ENCODE data around the gene IQCN. TPM values are rescaled to one million over a fixed set of nuclear protein-coding genes. Genes with fewer than 3 reads are reported as not detected.

The IQCN gene
- total RNA-seq, 2 donors from 2014 or later: 4.3 to 6.1 TPM

GRCh38 chr19:18290302-18291018, 16.2 kb upstream of the IQCN start:
- ATAC-seq (no peak), DNase-seq (peak in 1 of 2 donors; percentile 62)
- intact Hi-C loops (cut with DNase I, micrococcal nuclease): no loop called here

DNA sequence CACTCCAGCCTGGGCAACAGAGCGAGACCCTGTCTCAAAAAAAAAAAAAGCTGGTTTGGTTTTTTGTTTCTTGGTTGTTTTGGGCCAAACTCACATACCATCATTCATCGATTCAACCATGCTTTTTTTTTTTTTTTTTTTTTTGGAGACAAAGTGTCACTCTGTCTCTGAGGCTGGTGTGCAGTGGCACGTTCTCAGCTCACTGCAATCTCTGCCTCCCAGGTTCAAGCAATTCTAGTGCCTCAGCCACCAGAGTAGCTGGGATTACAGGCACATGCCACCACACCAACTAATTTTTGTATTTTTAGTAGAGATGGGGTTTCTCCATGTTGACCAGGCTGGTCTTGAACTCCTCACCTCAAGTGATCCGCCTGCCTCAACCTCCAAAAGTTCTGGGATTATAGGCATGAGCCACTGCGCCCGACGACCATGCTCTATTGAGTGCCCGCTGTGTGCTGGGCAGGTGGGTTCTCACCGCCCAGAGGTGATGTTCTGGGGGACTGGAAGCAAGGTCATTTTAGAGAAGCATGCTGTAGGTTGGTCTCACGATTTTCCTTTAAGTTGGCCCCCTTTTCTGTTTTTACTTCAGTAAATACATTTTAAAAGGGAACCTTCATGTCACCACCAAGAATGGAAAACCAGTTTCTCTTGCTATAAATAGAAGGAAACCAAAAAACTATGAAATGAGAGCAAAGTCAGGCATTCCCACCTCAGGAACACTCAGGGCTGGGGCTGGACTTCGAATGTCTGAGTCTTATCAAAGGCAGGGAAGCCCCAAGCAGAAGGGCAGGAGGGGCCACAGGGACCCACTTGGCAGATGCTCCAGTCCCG, 15.4 kb upstream of the IQCN start:
- DNase-seq: no peak
- no peak for ATAC-seq

GRCh38 chr19:18287836-18288772, 13.9 kb upstream of the IQCN start:
- no peak for ATAC-seq
- intact Hi-C loops (cut with DNase I, micrococcal nuclease): no loop called here
- DNase-seq: no peak

More for the DNA sequence above, 15.4 kb upstream of the IQCN start:
- intact Hi-C loops (cut with DNase I, micrococcal nuclease): no loop called here

DNA sequence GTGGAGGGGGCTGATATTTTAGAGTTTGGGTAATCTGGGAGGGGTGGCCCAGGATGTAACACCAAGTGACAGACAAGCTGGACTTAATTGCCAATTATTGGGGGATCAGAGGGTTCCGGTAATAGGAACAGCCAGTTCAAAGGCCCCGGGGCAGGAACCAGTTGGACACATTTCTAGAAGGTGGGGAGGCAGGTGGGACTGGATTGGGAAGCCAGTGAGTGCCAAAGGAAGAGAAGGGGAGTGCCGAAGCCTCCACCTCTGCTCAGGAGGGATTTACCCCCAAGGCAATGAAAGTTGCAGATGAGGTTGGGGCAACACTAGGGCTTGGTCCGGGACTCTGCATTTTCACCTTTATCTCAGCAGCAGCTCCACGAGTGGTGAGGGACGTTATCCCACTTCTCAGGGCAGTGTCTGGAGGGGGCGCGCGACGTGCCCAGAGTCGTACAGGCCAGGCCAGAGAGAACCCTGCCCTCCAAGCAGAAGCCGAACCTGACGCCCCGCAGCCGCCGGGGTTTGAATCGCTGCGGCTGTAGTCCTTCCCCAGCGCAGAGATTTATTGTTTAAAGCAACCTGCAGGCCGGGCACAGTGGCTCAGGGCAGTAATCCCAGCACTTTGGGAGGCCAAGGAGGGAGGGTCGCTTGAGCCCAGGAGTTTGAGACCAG, 12.9 kb upstream of the IQCN start:
- intact Hi-C loops (cut with DNase I, micrococcal nuclease): no loop called here
- DNase-seq (no peak), ATAC-seq (no peak)

- ATAC-seq: no peak
- intact Hi-C loops (cut with DNase I, micrococcal nuclease): no loop called here
- DNase-seq: no peak
Measured at GRCh38 chr19:18284712-18285360, 10.6 kb upstream of the IQCN start.

DNA sequence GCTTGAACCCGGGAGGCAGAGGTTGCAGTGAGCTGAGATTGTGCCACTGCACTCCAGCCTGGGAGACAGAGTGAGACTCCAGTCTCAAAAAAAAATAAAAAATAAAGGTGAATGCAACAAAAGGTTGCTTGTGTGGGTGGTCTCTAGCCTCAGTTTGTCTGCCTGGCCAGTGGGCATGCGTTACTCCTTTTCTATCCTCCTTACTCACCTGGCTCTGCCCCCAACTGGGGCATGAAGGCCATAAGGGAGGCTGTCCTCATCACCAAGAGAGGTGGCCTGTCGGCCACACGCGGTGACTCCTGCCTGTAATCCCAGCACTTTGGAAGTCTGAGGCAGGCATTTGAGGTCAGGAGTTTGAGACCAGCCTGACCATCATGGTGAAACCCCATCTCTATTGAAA, 9.1 kb upstream of the IQCN start:
- DNase-seq (no peak), ATAC-seq (no peak)
- intact Hi-C loops (cut with DNase I, micrococcal nuclease): no loop called here

- peak; percentile 44 for ATAC-seq
- intact Hi-C loops (cut with DNase I, micrococcal nuclease): no loop called here
- peak; percentile 77 to 80 for DNase-seq
Measured at GRCh38 chr19:18282788-18283141, 8.5 kb upstream of the IQCN start.

GRCh38 chr19:18282021-18282787, 8.0 kb upstream of the IQCN start:
- ATAC-seq: peak; percentile 3
- intact Hi-C loops (cut with DNase I, micrococcal nuclease): no loop called here
- peak; percentile 60 to 63 for DNase-seq

- DNase-seq: peak; percentile 97 to 98
- ATAC-seq: peak; percentile 60
- intact Hi-C loops (cut with DNase I, micrococcal nuclease): no loop called here
Measured at GRCh38 chr19:18281082-18282020, 7.1 kb upstream of the IQCN start, which contains the start of gene JUND. JUND (minus strand) TSS chr19:18281622; CDS start chr19:18281484, 138 bp downstream.

DNA sequence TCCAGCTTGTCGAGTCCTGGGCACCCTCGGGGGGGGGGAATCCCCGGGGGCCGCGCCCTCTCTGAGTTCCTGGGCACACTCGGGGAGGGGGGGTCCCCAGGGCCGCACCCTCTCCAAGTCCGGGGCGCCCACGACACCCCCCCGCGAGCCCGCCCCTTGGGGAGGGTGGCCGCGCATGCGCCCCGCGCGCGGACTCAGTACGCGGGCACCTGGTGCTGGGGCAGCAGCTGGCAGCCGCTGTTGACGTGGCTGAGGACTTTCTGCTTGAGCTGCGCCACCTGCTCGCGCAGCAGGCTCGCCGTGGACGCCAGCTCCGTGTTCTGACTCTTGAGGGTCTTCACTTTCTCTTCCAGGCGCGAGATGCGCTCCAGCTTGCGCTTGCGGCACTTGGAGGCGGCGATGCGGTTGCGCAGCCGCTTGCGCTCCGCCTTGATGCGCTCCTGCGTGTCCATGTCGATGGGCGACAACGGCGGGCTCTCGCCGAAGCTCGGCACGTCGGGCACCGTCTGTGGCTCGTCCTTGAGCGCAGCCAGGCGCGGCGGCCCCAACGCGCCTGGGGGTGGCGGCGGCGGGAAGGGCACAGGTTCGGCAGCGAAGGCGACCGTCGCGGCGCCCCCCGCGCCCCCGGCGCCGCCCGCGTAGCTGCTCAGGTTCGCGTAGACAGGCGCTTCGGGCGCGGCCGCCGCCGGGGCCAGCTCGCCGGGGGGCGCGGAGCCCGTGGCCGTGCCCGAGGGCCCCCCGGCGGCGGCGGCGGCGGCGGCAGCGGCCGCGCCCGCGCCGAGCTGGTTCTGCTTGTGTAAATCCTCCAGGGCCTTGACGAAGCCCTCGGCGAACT, 6.2 kb upstream of the IQCN start:
- intact Hi-C loops (cut with DNase I, micrococcal nuclease): no loop called here
- DNase-seq (peak; percentile 80 to 84), ATAC-seq (peak; percentile 31)

GRCh38 chr19:18279516-18280246, 5.4 kb upstream of the IQCN start:
- intact Hi-C loops (cut with DNase I, micrococcal nuclease): loop anchor here in 1 of 2 donors (2.0 kb wide), 1 partner anchor 49 kb away; no protein-coding TSS in a partner anchor
- DNase-seq: peak; percentile 91 to 92
- ATAC-seq: peak; percentile 51

DNA sequence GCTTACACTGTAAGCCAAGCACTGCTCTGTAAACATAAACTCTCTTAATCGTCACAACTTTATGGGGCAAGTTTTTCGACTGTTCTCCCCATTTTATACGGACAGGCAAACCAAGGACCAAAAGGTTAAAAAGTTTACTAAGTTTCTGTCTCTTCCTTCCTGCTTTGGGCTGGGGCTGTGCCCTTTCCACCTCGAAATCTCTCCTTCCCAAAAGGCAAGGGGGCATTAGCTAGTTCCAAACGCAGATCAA, 4.9 kb upstream of the IQCN start:
- DNase-seq (no peak), ATAC-seq (no peak)
- intact Hi-C loops (cut with DNase I, micrococcal nuclease): loop anchor here in 1 of 2 donors (2.0 kb wide), 1 partner anchor 50 kb away; no protein-coding TSS in a partner anchor

- intact Hi-C loops (cut with DNase I, micrococcal nuclease): loop anchor here in 1 of 2 donors (2.0 kb wide), 1 partner anchor 50 kb away; no protein-coding TSS in a partner anchor
- DNase-seq (peak in 1 of 2 donors; percentile 55), ATAC-seq (no peak)
Measured at GRCh38 chr19:18278521-18279265, 4.4 kb upstream of the IQCN start.

DNA sequence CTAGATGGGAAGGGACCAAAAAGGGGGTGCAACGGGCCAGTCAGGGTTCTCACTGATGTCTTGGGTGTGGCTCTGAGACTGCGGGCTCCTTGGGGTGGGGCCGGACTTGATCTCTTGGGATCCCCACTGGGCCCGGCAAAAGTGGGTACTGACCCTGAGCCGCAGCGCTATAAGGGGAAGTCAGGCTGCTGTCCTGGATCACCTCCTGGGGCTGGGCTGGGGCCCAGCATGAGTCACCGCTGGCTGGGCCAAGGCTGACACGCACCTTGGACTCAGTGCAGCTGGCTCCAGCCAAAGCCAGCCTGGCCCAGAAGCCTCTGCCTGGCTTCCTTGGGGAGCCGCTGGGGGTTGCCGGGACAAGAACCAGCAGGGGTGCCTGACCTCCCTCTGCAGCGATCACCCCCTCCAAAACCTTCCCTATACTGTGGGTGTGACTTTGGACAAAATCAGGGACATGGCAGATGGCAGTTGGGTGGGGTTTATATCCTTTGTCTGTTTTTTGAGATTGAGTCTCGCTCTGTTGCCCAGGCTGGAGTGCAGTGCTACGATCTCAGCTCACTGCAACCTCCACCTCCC, 617 bp upstream of the IQCN start:
- intact Hi-C loops (cut with DNase I, micrococcal nuclease): no loop called here
- peak; percentile 74 for ATAC-seq
- DNase-seq: peak; percentile 85 to 94

All from left colon (tissue), 2 donors.